ENCODE data around the gene SOX1. TPM values are rescaled to one million over a fixed set of nuclear protein-coding genes. Genes with fewer than 3 reads are reported as not detected.

SOX1 gene
- total and polyA plus RNA-seq, 2 of the 13 experiments (the other 11 are each of a cell fraction or from before 2014, with no cell fraction given) = not detected

DNA sequence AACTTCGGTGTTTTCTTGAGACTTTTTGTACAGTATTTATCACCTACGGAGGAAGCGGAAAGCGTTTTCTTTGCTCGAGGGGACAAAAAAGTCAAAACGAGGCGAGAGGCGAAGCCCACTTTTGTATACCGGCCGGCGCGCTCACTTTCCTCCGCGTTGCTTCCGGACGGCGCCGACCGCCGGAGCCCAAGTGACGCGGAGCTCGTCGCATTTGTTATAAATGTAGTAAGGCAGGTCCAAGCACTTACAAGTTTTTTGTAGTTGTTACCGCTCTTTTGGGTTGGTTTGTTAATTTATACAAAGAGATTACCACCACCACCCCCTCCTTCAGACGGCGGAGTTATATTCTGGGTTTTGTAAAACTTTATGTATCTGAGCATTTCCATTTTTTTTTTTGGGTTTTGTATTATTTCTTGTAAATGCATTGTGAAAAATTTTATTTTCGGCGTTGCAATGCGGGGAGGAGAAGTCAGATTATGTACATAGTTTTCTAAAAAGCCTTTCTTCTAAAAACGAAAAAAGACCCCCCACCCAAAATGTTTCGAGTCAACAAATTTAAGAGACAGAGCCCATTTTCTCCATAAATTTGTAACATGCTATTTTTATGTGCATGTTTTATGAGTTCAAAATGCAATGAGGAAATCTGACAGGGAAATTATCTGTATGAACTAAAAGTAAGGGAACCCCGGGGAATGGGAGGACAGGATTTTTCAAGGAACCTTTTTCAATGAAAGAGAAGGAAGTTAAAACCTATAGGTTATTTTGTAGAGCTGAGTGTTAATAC is 2.3 kb downstream of the SOX1 start:
- no peak overlapping the region for H3K9ac ChIP-seq (ENCODE audit: insufficient read depth, low read depth, low read length)
- H2AFZ ChIP-seq (ENCODE audit: low read length) = no peak overlapping the region
- H3K36me3 ChIP-seq (replicated peaks in 1 of 2; ENCODE audit: control insufficient read depth in 1 of 2, insufficient read depth in 2 of 2, low read length in 2 of 2) = no peaks in the 10 kb centered on the region
- 64% methylated on average over 33 of the region's 33 CpGs for WGBS (ENCODE audit: low lambda C conversion rate)
- intact Hi-C loops (cut with micrococcal nuclease; ENCODE audit: unreplicated experiment) = no loop called here
- H3K27me3 ChIP-seq (ENCODE audit: control insufficient read depth in 1 of 2, insufficient read depth in 2 of 2, low read length in 2 of 2) = peaks cover 2 to 24% of the 10 kb centered on the region in 2 experiments
- DNase-seq (ENCODE audit: low spot score) (no peak), FAIRE-seq (no peak), ATAC-seq (no peak)
- no peak overlapping the region for H3K4me2 ChIP-seq (ENCODE audit: low read depth, low read length)
- ChIA-PET POLR2A (no interaction called here), CTCF (ENCODE audit: low intra/inter-chr PET ratio, low total read pairs) (no interaction called here)
- BruUV-seq (replicated peaks) = no TSS peak
- no peaks in the 10 kb centered on the region for H3K9me3 ChIP-seq (ENCODE audit: low read length)
- in situ Hi-C loops (cut with HindIII; ENCODE audit: extremely low pct_ligation_motif_present, low pct_unique_long_range_greater_than_20kb) = no loop called here
- H4K20me1 ChIP-seq (ENCODE audit: insufficient read depth, low read length) = no peaks in the 10 kb centered on the region
- H3K79me2 ChIP-seq (ENCODE audit: insufficient read depth, low read length) = no peaks in the 10 kb centered on the region
- H3K27ac ChIP-seq (ENCODE audit: extremely low read length, insufficient read depth, low read length) = no peak overlapping the region
- H3K4me3 ChIP-seq (replicated peaks in 1 of 3; ENCODE audit: insufficient read depth in 1 of 3, low read depth in 2 of 3, low read length in 3 of 3) = no peak overlapping the region
- TF ChIP-seq, protein P1, sequence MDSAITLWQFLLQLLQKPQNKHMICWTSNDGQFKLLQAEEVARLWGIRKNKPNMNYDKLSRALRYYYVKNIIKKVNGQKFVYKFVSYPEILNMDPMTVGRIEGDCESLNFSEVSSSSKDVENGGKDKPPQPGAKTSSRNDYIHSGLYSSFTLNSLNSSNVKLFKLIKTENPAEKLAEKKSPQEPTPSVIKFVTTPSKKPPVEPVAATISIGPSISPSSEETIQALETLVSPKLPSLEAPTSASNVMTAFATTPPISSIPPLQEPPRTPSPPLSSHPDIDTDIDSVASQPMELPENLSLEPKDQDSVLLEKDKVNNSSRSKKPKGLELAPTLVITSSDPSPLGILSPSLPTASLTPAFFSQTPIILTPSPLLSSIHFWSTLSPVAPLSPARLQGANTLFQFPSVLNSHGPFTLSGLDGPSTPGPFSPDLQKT (CRISPR knock-in tag; IDR thresholded peaks at IDR 0.05; ENCODE audit: borderline replicate concordance) = no peak
- H3K4me1 ChIP-seq (ENCODE audit: insufficient read depth, low read length) = no peaks in the 10 kb centered on the region

DNA sequence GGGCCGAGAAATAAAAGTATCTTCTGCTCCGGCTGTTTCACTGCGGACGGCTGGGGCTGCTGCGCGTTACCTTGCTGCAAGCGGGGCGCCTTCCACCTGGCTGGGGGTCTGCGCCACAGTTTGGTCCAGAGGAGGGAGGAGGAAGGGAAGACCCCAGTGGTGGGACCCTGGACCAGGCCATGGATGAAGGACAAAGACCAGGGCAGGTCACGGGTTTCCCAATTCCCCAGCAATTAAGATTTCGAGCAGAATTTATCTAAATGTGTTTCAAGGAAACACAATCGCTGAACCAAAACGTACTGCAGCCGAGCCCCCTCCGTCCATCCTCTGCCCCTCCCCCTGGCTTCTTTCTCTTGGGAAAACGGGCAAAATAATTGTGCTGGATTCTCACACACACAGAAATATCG is 2.9 kb downstream of the SOX1 start:
- Histone ChIP-seq H3K27ac (ENCODE audit: extremely low read length, insufficient read depth, low read length) (no peak overlapping the region), H3K4me2 (ENCODE audit: low read depth, low read length) (no peak overlapping the region), H3K36me3 (replicated peaks in 1 of 2; ENCODE audit: control insufficient read depth in 1 of 2, insufficient read depth in 2 of 2, low read length in 2 of 2) (no peaks in the 10 kb centered on the region), H3K79me2 (ENCODE audit: insufficient read depth, low read length) (no peaks in the 10 kb centered on the region), H3K9ac (ENCODE audit: insufficient read depth, low read depth, low read length) (no peak overlapping the region), H2AFZ (ENCODE audit: low read length) (no peak overlapping the region), H3K9me3 (ENCODE audit: low read length) (no peaks in the 10 kb centered on the region), H3K4me1 (ENCODE audit: insufficient read depth, low read length) (no peaks in the 10 kb centered on the region), H3K4me3 (replicated peaks in 1 of 3; ENCODE audit: insufficient read depth in 1 of 3, low read depth in 2 of 3, low read length in 3 of 3) (no peak overlapping the region), H3K27me3 (ENCODE audit: control insufficient read depth in 1 of 2, insufficient read depth in 2 of 2, low read length in 2 of 2) (peaks cover 4 to 28% of the 10 kb centered on the region in 2 experiments), H4K20me1 (ENCODE audit: insufficient read depth, low read length) (no peaks in the 10 kb centered on the region)
- POLR2A ChIA-PET = no interaction called here
- FAIRE-seq (no peak), ATAC-seq (no peak), DNase-seq (ENCODE audit: low spot score) (no peak)
- CTCF ChIA-PET (ENCODE audit: low intra/inter-chr PET ratio, low total read pairs) = no interaction called here
- no TSS peak for BruUV-seq (replicated peaks)
- WGBS (ENCODE audit: low lambda C conversion rate) = 16% methylated on average over 17 of the region's 17 CpGs
- intact Hi-C loops (cut with micrococcal nuclease; ENCODE audit: unreplicated experiment) (no loop called here), in situ Hi-C loops (cut with HindIII; ENCODE audit: extremely low pct_ligation_motif_present, low pct_unique_long_range_greater_than_20kb) (no loop called here)
- TF ChIP-seq, protein P2, sequence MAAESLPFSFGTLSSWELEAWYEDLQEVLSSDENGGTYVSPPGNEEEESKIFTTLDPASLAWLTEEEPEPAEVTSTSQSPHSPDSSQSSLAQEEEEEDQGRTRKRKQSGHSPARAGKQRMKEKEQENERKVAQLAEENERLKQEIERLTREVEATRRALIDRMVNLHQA (CRISPR knock-in tag; IDR thresholded peaks at IDR 0.05) = no peak
- TF ChIP-seq ZNF343 (CRISPR knock-in tag; IDR thresholded peaks at IDR 0.05) = no peak
- TF ChIP-seq ARHGAP35 (CRISPR knock-in tag; IDR thresholded peaks at IDR 0.05; ENCODE audit: borderline replicate concordance) = no peak
- no peak for TF ChIP-seq NR2F6 (IDR thresholded peaks at IDR 0.05)
- no peak for TF ChIP-seq NR2F6 (CRISPR knock-in tag; IDR thresholded peaks at IDR 0.05)
- no peak for TF ChIP-seq TP53 (CRISPR knock-in tag; conservative IDR thresholded peaks at IDR 0.05)
